ENCODE measurements around the gene IFIT1.
"Not testable (repeated sequence)": the region's sequence is repeated elsewhere in the genome, so short reads cannot be mapped to it uniquely, and the experiment has no call there.

IFIT1 gene

DNA sequence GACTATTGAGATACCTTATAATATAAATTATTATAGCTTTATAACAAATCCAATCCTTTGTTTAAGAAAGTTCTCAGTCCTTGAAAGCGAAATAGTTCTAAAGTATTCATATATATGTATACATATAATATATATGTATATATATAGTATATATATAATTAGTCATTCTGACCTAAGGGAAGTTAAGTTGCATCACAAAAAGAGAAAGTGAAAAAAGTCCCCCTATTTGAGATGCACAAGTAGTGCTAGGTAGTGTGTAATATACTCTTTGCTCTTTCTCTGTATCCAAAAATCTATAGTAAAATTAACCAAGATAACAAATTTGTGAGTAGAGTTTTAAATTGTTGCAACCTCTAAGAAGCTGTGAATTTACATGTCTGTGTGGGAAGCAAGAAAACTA lies 27.9 kb upstream of the IFIT1 start:
- no peak for DNase-seq (ENCODE audit: low spot score)

DNA sequence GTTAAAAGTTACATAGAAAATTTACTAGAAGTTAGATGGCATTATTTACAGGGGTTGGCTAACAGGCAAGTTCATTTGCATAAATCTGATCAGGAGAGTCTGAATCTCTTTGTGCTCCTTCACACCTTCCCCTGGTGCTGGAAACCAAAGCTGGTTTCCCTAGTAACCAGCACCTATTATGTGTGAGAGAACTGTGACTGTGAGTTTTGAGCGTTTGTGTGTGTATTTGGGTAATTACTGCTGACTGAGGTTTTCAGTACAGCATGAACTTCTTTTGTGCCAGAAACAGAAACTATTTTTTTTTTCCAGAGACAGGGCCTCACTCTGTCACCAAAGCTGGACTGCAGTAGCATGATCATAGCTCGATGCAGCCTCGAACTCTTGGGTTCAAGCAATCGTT lies 24.9 kb upstream of the IFIT1 start:
- DNase-seq (ENCODE audit: low spot score), result no peak

DNA sequence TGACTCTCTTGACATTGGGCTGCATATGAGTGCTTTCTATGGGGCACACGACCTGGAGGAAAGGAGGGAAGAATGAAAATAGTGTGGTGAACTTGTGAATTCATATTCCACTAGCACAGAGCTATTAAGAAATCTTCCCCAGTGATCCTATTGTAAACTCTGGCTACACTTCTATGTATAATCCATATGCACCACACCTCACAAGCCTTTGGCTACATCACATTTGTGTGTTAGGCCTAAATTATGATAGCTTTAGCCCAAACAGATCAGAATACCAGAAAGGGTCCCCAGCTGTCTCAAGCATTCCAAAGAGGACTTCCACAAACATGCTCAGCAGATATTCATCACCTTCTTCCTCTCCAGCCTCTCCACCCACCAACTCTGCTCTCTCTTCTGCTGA lies 24.3 kb upstream of the IFIT1 start:
- no peak for DNase-seq (ENCODE audit: low spot score)

DNA sequence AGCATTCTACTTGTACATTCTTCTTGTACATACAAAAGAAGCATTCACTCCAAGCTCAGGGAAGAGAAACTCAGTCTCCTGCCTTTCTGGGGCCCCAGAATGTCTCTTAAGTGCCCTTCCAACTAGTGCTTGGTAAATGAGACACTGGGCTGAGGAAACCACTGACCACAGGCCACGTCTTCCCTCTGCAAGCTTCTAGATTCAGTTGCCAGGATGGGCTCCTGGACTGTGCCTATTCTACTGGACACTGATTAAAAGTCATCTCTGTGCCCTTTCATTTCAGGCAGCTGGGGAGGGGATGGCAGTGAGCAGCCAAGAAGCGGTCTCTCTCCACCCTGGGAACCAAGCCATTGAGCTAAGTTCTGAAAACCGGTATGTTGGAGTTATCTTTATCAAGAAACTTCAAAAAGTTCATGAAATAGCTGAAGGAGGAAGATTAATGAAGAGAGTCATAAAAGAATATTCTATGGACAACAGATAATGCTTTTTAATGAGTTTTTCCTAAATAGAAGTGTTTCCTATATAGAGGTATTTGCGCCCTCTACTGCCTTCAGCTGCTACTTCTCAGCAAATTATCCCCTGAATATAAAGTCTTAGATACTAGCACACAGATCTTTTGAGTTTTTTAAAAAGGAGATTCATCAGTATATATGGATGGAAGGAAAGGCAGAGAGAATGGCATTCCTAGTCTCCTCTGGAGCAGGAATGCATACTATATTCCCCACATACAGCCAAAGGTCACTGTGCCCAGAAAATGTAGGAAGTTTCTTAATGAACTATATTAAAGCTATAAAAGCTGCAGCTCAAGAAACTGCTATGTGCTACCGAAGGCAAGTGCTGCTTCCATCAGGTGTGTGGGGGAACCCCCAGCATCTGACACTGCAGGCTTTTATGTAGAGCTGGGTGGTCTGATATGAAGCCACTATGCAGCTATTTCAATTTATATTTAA lies 23.0 kb upstream of the IFIT1 start:
- DNase-seq (ENCODE audit: low spot score), result peak; percentile 51

DNA sequence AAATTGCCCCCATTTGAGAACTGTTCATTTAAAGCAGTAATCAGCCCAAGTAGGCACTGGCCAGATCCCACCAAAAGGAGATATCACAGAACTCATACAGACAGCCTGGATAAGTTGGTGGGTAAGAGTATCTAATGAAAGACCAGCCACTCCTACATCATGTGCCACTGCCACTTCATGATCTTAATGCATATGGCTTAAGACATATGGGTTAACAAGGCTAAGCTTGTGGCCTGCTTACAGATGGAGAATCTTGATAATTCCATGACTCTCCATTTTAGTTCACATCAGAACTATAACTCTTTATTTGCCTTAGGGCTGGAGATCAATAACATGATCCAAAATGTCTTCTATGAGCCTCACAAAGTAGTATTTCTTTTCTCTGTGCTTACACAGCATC lies 21.3 kb upstream of the IFIT1 start:
- no peak for DNase-seq (ENCODE audit: low spot score)

DNA sequence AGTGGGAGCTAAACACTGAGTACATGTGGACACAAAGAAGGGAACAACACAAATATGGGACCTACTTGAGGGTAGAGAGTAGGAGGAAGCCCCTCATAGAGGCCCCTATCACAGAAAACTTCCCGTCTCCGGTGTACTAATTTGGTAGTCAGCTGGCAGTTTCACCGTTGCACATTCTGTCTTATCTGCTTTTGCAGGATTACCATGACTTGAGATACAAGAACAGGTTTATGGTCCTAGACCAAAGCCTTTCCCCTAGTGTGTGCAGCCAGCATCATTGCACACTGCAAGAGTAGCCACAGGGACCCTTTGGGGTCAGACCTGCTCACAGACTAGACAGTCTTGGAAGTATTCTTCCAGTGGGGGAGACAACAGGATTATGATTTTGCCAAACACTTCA lies 20.4 kb upstream of the IFIT1 start:
- no peak for DNase-seq (ENCODE audit: low spot score)

DNA sequence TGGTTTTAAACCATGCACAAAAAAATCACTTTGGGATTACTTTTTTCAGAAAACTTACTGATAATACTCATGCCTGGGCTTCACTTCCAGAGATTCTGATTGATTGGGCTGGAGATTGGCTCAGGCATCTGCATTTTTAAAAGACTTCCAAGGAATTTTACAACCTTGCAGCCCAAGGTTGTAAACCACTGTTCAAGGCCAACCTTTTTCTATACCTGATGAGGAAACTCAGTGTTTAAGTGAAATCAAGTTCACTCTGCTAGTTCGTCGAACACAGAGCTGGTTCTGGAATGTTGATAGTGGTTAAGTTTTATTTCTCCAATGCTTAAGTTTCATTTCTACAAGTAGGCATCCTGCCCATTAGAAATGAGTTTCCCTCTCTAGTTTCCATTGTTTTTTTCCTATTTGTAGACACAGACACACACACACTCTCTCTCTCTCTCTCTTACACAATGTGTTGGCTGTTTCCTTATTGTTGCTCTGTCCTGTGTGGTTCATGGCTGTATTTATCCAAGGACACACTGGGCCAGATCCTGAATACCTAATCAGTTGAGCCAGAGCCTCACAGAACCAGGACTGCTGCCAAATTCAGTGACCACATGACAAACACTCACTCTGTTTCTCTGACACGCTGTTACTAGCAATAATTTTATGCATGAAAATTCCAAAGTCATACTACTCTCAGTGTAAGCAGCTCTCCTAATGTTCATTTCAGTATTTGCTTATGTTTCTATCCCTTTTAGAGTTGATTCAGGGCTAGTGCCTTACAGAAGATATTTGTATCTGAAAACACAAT lies 18.3 kb upstream of the IFIT1 start:
- DNase-seq (ENCODE audit: low spot score), result peak; percentile 88

DNA sequence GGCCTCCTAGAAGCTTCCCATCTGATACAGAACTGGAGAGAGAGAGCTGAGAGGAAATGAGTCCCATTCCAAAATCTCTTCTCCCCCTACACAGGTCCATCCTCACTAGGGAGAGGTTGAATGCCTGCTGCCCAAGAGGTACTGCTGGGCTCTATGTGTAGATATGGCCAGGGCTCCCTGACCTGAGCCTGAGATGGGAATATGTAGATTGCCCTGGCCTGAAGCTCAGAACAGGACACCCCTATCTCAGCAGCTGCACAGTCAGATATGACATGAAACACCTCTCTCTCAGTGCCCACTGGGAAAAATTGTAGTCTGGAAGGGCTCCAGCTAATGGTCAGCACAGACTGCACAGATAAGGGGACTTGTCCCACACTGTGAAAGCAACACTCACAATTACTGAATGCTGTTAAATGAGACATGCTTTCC lies 17.7 kb upstream of the IFIT1 start:
- no peak for DNase-seq (ENCODE audit: low spot score)

DNA sequence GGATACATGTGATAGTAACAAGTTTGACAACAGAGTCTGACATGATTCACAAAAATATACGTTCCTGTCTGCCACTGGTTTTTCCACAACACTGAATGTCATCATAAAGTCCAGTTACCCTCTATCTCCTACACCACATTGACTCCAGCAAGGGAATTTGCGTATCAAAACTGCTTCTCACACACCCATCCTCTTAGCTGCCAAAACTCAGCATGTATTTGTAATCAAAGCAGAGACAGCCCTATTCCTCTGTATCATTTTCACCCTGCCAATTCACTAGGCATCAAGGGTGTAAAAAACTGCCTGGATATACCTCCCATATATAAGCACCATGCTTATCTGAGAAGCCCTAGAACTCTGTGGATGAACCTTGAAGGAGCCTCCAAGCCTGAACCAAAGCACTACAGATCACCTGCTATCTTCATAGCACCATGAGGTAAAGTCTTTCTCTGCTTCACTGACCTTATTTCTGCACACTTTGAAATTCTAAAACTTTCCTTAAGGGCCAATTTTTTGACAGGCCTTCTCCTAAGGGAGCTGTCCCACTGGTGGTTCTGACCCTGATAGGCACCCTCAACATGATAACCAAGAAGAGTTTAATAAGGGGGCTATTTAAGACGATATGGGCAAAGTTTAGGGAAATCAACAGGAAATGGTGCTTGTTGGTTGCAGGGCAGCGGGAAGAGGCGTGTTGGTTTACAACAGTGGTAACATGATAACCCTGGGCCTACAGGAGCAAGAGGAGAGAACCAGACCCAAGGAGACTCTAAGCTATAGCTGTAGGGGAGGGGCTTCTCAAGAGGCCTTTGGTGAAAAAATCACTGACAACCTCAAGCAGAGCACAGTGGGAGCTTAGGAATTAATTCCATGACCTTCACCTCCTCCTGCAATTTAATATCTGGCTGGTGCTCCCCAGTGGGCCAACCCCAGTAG lies 14.5 kb upstream of the IFIT1 start, which contains the start of gene IFIT1B:
Gene IFIT1B (plus strand): TSS at position 352 of the 933 bp plus-strand sequence. CDS start 80 bp downstream, at position 432.
- DNase-seq (ENCODE audit: low spot score), result no peak

DNA sequence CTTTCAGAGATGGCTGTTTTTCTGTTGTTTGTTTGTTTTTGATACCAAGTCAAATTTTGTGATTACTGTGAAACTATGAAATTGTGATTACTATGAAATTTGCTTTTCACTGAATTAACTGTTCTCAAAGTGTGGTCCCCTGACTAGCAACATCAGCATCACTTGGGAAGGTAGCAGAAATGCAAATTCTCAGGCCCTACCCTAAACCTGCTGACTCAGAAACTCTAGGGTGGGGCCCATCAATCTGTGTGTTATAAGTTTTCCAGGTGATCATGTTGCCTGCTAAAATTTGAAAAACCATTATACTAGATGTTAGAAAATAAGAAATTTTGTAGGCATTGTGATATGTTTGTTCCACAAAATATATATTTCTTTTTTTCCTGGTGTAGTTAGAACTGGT lies 13.3 kb upstream of the IFIT1 start:
- no peak for DNase-seq (ENCODE audit: low spot score)

DNA sequence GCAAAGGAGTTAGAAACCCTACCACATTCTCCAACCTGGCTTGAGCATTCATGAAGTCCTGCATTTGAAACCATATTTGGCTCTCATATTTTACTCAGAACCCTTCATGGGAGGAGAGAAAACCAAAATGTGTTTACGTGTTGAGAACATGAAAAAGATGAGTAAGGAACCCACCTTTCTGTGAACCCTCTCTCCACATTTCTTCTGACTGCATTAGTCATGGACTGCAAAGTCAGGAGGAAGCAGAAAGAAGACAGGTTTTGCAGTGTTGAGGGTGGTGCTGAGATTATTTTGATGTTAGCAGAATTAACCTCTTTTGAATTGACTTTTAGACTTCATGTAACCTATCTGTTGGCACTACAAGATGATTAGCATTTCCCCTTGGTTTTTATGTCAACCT lies 9.7 kb upstream of the IFIT1 start:
- no peak for DNase-seq (ENCODE audit: low spot score)

DNA sequence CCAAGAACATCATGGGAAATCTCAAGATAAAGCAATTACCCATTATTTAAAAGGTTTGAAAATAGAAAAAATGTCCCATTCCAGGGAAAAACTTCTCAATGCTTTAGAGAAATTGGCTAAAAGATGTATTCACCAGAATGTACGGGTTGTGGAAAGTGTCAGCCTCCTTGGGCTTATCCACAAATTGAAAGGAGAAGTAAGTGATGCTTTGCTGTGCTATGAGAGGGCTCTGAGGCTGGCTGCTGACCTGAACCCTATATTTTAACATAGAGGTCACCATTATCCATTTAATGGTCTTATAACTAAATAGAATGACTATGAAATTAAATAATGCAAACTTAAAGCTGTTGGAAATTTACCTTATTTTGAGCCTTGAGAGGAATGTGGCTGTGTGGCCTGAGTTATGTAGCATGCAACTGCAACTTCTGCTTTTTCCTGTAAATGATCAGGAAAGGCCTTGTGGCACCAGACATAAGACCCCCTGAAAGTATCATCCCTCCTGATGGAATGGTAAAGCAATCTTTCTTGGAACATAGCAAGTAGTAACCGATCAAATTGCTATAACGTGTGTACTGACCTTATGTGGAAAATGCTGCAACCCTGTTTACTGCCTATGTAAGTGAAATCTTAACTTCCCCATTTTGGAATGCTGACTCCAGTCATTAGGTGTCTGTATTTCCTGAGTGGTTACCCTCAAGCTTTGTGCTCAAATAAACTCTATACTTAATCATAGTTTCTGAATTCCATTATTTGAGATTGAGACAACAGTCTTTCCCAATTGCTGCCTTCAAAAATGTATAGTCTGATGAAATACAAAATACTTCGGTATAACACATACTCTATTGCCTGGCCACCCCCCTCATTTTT lies 7.7 kb upstream of the IFIT1 start:
- no peak for DNase-seq (ENCODE audit: low spot score)

DNA sequence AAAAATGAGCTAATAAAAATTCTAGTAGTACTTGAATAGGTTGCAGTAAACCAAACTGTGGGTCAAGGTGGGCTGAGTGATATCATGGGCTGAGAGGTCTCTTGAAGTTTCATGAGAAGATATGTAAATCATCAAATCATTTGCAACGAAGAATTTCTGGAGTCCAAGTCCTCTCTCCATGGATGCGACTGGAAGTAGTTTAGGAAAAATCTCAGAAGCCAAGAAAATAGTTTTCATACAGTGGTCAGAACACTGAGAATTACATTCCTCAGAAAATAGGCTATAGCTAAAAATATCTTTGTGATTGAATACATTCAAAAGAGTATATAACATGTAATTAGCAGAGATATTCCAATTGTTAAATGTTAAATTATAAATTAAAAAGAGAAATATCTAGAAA lies 3.6 kb upstream of the IFIT1 start:
- DNase-seq (ENCODE audit: low spot score), result no peak

DNA sequence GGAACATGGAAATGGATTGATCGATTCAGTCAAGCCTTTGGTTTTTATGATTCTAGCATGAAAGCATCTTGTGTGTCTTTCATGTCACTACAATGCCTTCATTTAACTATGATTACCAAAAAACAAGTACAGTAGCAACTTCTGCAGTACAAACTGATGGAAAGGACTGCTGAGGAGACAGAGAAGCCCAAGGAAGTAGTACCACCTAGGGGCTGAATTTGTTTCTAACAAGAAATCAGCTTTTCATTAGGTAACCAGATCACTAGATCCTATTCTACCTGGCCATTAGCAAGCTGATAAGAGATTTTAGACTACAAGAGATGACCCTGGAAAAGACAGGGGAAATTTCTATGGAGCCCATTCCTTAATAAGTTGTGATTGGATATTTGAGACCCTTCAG lies 3.2 kb upstream of the IFIT1 start:
- DNase-seq (ENCODE audit: low spot score), result peak; percentile 20

DNA sequence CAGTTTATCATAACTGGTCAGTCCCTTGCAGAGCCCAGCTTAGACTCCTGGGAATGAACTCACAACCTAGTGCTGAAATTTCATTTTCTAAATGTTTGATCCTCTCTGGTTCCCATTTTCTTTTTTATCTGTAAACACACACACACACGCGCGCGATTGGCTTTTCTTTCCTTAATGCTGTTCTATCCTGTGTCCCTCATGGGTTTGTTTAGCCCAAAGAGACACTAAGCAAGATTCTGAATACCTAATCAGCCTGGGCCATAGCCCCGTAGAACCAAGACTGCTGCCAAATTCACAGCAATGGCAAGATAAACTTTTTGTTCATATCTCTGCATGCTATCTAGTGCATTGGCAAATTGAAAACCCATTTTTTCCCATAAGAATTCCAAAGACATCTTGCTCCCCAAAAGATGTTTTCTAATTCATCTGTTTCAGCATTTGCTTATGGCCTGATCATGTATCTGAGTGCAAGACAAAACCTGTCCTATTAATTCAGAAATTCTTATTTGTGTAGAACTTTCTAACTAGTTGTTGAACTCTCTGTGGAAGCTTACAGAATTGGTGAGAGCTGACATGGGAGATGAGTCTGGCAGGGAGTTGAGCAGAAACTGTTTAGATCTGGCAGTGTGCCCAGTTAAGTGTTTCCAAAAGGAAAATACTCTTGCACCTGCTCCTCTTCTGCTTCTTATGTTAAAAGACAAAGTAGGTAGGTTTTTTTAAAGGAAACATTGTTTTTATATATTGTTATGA lies 1.8 kb upstream of the IFIT1 start:
- DNase-seq (ENCODE audit: low spot score), result no peak

DNA sequence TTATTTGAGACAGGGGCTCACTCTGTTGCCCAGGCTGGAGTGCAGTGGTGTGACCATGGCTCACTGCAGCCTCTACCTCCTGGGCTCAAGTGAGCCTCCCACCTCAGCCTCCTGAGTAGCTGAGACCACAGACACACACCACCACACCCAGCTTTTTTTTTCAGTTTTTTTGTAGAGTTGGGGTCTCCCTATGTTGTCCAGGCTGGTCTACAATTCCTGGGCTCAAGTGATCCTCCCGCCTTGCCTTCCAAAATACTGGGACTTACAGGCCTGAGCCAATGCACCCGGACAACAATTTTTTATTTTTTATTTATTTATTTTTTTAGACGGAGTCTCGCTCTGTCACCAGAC lies 1.2 kb upstream of the IFIT1 start:
- DNase-seq (ENCODE audit: low spot score), result not testable (repeated sequence)

DNA sequence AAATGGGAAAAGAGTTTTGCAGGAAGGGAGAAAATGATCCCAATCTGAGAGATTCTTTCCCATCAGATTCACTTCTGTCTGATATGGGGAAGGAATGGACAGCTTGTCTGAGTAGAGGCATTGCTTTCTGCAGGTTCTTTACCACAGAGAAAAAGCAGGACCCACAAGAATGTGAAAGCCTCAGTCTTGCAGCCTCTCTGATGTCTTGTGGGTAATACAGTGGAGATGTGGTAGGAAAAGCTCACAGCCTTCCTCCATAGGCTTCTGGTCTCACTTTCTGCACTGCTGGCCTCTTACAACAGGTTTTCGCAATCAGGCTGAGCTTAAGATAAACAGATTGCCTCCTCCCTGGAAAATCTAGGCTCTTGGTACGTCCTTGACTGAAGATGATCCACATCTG lies 551 bp downstream of the IFIT1 start:
- peak; percentile 70 for DNase-seq (ENCODE audit: low spot score)

DNA sequence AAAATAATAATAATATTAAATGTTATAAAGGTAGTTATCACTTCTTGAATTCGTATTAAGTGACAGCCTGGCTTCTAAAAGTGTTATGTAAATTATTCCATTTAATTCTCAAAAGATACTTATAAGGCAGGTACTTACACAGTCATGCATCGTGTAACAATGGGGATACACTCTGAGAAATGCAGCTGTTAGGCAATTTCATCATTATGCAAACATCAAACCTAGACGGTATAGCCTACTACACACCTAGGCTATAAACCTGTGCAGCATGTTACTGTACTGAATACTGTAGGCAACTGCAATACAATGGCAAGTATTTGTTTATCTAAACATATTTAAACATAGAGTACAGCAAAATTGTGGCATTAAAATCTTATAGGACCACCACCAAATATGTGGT lies 1.5 kb downstream of the IFIT1 start:
- no peak for DNase-seq (ENCODE audit: low spot score)

DNA sequence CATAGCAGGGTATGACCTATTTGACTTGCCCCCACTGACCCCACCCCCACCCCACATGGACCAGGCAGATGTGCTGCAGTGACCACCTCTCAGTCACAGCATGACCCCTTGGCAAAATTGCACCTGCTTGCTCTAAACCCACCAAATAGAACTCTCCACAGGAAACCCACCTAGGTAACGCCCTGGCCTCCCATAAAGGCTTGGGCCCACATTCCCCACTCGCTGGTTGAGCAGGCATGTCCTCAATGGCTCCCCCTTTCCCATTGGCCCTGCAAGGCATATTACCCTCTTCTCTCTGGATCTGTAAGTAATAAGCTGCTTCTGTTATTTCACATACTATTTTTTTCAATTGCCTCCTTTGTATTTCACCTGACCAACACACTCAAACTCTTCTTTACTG lies 2.7 kb downstream of the IFIT1 start:
- DNase-seq (ENCODE audit: low spot score), result no peak

DNA sequence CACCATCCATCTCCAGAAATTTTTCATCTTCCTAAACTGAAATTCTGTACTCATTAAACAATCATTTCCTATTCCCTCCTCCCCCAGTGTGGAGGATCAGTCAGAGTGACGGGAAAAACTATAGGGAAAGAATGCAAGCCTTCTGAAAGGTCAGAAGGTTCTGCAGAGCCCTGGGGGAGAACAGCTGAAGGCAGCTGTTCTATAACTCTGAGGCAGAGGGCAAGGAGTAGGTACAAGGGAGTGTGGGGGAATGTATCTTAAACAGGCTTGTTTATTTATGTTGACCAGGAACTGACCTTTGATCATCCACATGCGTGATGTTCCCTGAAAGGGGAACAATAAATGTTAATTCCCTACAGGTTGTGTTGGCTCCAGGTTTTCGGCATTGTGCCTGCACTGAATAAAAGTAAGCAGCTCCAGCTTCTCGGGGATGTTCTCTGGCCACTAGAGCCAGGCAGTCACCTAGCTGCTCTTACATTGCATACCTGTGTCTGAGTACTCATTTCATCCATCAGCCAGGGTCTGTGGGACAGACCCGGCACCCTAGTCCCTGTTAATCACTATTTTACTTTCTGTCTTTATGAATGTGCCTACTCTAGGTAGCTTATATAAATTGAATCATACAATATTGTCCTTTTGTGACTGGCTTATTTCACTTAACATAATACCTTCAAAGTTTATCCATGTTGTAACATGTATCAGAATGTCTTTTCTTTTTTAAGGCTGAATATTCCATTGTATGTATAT lies 5.8 kb downstream of the IFIT1 start:
- no peak for DNase-seq (ENCODE audit: low spot score)

Measured in AG20443 (cell line).